ENCODE results near the gene ZNF530. TPM values are rescaled to one million over a fixed set of nuclear protein-coding genes. Genes with fewer than 3 reads are reported as not detected.

The ZNF530 gene
- total and polyA plus RNA-seq, 9 of the 15 experiments (the other 6 are each of a cell fraction or from before 2014, with no cell fraction given) = 0.28 to 5.9 (median 4.0) TPM

DNA sequence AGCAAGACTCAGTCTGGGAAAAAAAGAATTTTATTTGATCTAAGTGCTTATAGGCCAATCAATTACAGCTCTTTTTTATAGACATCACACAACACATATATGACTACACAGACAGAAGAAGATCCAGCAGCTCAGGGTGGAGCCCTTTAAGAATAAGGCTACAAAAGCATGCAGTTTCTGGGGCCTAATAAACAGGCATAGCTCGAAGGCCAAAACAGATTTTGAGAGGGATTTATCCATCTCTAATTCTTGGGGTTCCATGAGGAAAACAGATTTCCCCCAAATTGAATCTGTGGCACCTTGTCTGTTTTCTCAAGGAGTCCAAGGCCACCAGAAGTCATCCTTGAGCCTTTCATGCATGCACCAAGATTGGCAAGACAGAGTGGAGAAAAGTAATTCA, 36.1 kb upstream of the ZNF530 start:
- ATAC-seq (no peak), DNase-seq (ENCODE audit: extremely low read depth in 1 of 4, low spot score in 3 of 4) (peak in 1 of 4 experiments; percentile 6), FAIRE-seq (no peak)
- peaks cover 0 to 11% of the 10 kb centered on the region in 2 experiments; a peak in 1 of 5 replicates for H3K4me1 ChIP-seq (replicated peaks in 1 of 2; ENCODE audit: control insufficient read depth in 2 of 2, insufficient read depth in 2 of 2, low read length in 2 of 2)
- H3K4me2 ChIP-seq (ENCODE audit: insufficient read depth, low read length) = no peak overlapping the region
- H2AFZ ChIP-seq (ENCODE audit: low read depth, low read length) = no peak overlapping the region
- H3K79me2 ChIP-seq (ENCODE audit: control insufficient read depth, insufficient read depth, low read length) = peaks cover 11% of the 10 kb centered on the region; the same call in 1 of the 3 replicates
- H3K36me3 ChIP-seq (ENCODE audit: control insufficient read depth, insufficient read depth, low read length) = no peaks in the 10 kb centered on the region
- H3K27me3 ChIP-seq (ENCODE audit: control insufficient read depth in 2 of 2, insufficient read depth in 2 of 2, low read length in 2 of 2) = no peaks in the 10 kb centered on the region
- H3K27ac ChIP-seq (ENCODE audit: extremely low read depth, low read depth, low read length) = no peak overlapping the region
- WGBS (ENCODE audit: insufficient coverage, low coverage, missing lambda C conversion rate) = 0% methylated on average over 1 of the region's 1 CpG
- H3K9me1 ChIP-seq (ENCODE audit: control insufficient read depth, insufficient read depth, low read length) = no peaks in the 10 kb centered on the region
- ChIA-PET POLR2A (no interaction called here), CTCF (ENCODE audit: low intra/inter-chr PET ratio) (no interaction called here)
- no peak for TF ChIP-seq RFX5 (IDR thresholded peaks at IDR 0.05; ENCODE audit: low read depth, low read length)
- no peak for TF ChIP-seq RB1 (IDR thresholded peaks at IDR 0.05; ENCODE audit: low read depth)
- TF ChIP-seq TCF7L2 (IDR thresholded peaks at IDR 0.05; ENCODE audit: low read depth, low read length) = no peak
- peak; percentile 81 for TF ChIP-seq ZFP36 (IDR thresholded peaks at IDR 0.05; ENCODE audit: low read depth, low read length, partially characterized antibody)
- no peak for TF ChIP-seq ZNF140 (CRISPR knock-in tag; IDR thresholded peaks at IDR 0.05)
- no peak for TF ChIP-seq NKRF (IDR thresholded peaks at IDR 0.05; ENCODE audit: borderline replicate concordance)
- TF ChIP-seq CHD2 (IDR thresholded peaks at IDR 0.05; ENCODE audit: low read depth, low read length) = no peak
- TF ChIP-seq ZKSCAN3 (CRISPR knock-in tag; IDR thresholded peaks at IDR 0.05) = no peak
- TF ChIP-seq, protein P1, sequence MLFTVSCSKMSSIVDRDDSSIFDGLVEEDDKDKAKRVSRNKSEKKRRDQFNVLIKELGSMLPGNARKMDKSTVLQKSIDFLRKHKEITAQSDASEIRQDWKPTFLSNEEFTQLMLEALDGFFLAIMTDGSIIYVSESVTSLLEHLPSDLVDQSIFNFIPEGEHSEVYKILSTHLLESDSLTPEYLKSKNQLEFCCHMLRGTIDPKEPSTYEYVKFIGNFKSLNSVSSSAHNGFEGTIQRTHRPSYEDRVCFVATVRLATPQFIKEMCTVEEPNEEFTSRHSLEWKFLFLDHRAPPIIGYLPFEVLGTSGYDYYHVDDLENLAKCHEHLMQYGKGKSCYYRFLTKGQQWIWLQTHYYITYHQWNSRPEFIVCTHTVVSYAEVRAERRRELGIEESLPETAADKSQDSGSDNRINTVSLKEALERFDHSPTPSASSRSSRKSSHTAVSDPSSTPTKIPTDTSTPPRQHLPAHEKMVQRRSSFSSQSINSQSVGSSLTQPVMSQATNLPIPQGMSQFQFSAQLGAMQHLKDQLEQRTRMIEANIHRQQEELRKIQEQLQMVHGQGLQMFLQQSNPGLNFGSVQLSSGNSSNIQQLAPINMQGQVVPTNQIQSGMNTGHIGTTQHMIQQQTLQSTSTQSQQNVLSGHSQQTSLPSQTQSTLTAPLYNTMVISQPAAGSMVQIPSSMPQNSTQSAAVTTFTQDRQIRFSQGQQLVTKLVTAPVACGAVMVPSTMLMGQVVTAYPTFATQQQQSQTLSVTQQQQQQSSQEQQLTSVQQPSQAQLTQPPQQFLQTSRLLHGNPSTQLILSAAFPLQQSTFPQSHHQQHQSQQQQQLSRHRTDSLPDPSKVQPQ (CRISPR knock-in tag; IDR thresholded peaks at IDR 0.05; ENCODE audit: borderline replicate concordance) = no peak
- H3K9me3 ChIP-seq (replicated peaks; ENCODE audit: control insufficient read depth, insufficient read depth, low read depth, low read length) = peaks cover 9% of the 10 kb centered on the region
- intact Hi-C loops (cut with micrococcal nuclease) (no loop called here), in situ Hi-C loops (cut with MboI) (no loop called here)
- no peaks in the 10 kb centered on the region for H4K20me1 ChIP-seq (replicated peaks; ENCODE audit: control insufficient read depth, insufficient read depth, low read length)
- no peak overlapping the region for H3K4me3 ChIP-seq
- H3K9ac ChIP-seq (ENCODE audit: insufficient read depth in 1 of 2, low read depth in 2 of 2, low read length in 2 of 2) = no peak overlapping the region
- BruUV-seq (replicated peaks) = no TSS peak

All from K562 (cell line).